ENCODE measurements around the gene RUNX2. TPM values are rescaled to one million over a fixed set of nuclear protein-coding genes. Genes with fewer than 3 reads are reported as not detected.

RUNX2 gene
- total RNA-seq, 1 experiment from 2014 or later = not detected

GRCh38 chr6:45591306-45591705 is 263.2 kb downstream of the RUNX2 start:
- in situ Hi-C loops (cut with HindIII; ENCODE audit: low sequenced_read_pairs) = no loop called here
- no peak for DNase-seq (ENCODE audit: low spot score)

- no peak for DNase-seq (ENCODE audit: low spot score)
- in situ Hi-C loops (cut with HindIII; ENCODE audit: low sequenced_read_pairs) = no loop called here
These were observed 263.8 kb downstream of the RUNX2 start for GRCh38 chr6:45591890-45592289.

- in situ Hi-C loops (cut with HindIII; ENCODE audit: low sequenced_read_pairs) = no loop called here
- no peak for DNase-seq (ENCODE audit: low spot score)
These were observed 264.9 kb downstream of the RUNX2 start for GRCh38 chr6:45592991-45593390.

DNA sequence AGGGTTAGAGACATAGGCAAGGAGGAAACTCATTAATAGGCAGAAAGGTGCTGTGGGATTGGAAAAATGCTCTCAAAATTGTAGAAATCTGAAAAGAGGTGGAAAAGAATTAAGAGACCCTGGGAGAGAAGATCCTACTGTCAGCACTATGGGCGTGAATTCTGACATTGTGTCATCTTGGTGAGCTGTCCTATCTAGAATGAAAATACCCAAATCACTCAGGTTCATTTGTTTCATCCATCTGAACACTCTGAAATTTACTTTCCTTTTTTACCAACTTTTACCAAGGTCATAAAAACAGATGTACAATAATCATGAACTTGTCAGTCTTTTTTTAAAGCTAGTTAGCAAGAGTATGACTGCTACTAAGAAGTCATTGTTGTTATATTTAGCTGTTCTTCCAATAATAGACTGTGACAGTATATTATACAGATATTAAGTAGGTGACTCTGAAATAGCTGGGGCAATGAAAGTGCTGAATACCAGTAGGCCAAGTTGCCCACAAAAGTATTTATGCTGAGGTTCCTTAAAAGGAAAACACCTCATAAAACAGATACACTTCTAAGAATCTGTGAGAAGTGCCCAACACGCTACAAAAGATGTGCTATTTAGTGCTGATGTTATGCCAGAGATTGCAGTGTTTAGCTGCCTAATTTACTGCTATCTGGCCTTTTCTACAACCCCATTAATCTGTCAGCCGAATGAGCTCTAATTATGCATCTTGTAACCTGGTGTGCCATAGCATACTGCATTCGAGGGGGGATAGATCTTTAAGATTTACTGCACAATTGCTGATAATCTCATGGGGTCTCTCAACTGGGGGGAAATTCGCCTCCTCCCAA is 267.1 kb downstream of the RUNX2 start:
- in situ Hi-C loops (cut with HindIII; ENCODE audit: low sequenced_read_pairs) = no loop called here
- no peak for DNase-seq (ENCODE audit: low spot score)

GRCh38 chr6:45597424-45597823 is 269.3 kb downstream of the RUNX2 start:
- in situ Hi-C loops (cut with HindIII; ENCODE audit: low sequenced_read_pairs) = no loop called here
- no peak for DNase-seq (ENCODE audit: low spot score)

DNA sequence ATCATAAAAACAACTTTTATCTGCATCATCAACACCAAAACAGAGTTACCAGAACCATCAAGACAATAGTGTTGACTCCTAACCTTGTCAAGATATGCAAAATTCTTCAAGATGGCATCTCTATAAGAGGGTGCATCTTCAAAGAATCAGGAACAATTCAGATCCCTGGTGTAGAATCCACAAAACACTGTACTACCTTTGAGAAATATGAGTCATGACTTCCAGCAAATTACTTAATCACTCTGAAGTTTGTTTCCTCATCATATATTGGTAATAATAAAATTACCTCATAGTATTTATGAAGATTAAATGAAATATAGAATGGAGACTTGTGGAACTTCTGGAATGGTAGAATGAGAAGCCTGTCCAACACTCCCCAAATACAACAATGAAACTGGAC is 270.9 kb downstream of the RUNX2 start:
- in situ Hi-C loops (cut with HindIII; ENCODE audit: low sequenced_read_pairs) = no loop called here
- no peak for DNase-seq (ENCODE audit: low spot score)

DNA sequence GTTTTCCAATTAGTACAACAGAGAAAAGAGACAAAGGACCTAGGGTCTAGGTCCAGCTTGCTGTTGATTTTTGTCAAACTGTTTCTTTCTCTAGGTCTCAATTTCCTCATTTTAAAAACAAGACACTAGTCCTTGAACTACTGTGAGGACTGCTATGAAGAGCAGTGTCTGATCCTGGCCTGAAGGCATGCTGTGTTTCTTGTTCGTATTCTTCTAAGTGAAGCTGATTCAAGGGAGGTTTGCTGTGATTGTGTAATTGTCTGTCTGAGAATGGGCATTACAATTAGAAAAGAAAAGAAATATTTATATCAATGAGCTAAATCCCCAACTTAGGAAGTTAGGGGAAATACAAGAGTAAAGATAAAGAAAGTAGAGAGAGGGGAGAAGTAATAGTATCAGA is 277.8 kb downstream of the RUNX2 start:
- DNase-seq (ENCODE audit: low spot score) = no peak
- in situ Hi-C loops (cut with HindIII; ENCODE audit: low sequenced_read_pairs) = no loop called here

DNA sequence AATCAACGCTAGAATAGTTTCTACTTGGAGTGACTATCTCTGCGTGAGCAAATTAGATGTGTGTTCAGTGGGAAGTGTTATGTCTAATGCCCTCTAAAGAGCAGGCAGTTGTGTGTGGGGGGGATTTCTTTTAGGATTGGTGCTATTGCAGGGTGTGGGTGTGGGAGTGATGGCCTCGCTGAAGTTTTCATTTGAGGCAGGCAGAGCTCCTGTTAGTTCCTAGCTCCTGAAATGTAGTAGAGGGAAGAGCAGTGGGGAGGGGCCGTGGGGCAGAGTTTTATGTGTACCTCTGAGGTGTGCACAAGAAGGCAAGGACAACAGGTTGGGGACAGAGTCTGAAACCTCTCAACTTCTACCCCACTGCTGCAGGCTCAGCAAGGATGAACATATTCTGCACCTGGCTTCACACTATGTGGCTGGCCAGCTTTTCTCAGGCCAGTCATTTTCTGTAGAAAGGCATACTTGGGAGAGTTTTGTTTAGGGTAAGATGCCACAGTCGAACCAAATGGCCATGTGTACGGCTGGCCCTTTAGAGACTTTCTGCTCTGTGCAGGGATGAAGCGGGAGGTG is 278.8 kb downstream of the RUNX2 start:
- DNase-seq (ENCODE audit: low spot score) = no peak
- in situ Hi-C loops (cut with HindIII; ENCODE audit: low sequenced_read_pairs) = no loop called here

DNA sequence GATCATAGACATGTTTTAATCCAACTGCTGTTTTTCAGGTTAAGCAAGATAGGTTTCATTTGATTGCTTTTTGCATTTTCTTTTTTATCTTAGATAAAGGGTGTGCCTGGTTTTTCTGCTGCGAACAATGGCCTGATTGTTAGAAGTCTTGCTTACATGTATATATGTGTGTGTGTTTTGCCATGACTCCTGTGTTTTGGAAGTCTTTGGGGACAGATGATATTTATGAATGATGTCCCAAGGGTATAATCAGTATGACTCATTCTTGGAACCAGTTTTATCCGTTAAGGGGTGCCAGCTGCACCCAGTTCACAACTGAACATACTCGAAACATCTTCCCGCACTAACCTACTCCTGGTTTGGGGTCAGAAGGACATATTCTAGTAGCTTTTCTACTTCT is 279.7 kb downstream of the RUNX2 start:
- DNase-seq (ENCODE audit: low spot score) = no peak
- in situ Hi-C loops (cut with HindIII; ENCODE audit: low sequenced_read_pairs) = no loop called here

DNA sequence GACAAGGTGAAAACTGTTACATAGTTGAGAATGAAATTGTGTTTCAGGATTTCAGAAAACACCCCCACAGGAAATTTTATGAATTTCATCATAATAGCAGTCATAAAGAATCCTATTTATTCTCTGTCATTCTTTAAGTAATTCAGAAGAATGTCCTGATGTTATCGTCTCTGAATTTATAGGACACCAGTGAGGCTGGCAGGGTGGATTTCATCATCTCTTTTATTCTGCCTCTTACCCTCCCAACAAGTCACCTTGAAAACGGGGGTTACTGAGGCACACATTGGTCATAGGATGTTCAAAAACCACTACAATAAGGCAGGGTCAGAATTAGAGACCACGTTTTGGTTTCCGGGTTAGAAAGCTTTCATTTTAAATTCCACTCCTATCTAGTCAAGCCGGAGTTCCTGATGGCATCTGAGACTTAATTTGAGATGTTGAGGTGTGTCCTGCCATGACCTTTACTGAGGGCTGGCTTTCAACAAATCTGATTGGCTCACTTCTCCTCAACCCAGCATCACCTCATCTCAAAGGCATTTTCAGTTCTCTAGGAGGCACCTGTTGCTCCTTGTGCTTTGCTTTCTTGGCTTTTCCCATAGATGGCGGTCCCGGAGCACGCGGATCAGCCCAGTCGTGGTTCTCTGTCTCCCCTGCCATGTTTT is 280.3 kb downstream of the RUNX2 start:
- DNase-seq (ENCODE audit: low spot score) = no peak
- in situ Hi-C loops (cut with HindIII; ENCODE audit: low sequenced_read_pairs) = no loop called here

DNA sequence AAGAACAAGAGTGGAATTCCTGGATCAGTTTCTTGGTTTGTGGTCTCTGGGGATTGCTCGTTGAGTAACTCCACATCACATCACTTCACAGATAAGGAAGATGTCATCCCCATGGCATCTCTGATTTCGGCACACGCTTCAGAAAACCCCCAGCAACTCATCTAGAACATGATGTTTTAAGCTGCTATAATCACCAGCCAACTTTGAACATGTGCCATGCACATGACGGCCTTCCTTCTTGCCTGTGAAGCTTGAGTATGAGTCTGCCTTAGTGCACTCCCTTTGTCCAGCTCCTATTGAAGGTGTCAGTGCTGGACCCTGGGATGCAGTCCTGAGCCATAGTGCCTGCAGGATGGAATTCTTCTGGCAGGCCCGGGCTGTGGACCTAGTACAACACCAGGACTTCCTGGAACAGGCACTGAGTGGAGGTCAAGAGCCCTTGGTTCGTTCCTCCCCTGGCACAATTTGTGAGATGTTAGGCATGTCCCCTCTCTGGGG is 281.1 kb downstream of the RUNX2 start:
- in situ Hi-C loops (cut with HindIII; ENCODE audit: low sequenced_read_pairs) = no loop called here
- no peak for DNase-seq (ENCODE audit: low spot score)

DNA sequence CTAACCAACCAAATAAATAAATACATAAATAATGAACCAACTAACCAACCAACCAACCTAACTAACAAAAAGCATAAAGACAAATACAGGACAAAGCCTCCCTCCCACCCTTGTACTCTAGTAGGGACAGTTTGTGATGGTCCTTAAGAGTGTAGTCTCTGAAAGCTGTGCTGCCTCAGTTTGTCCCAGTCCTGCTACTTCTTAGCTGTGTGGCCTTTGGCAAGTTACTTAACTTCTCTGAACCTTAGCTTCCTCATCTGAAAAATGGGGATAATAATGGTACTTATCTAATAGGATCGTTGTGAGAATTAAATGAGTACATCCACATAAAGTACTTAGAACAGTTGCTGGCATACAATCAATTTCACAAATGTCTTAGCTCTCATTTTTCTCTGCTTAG is 282.2 kb downstream of the RUNX2 start:
- in situ Hi-C loops (cut with HindIII; ENCODE audit: low sequenced_read_pairs) = no loop called here
- DNase-seq (ENCODE audit: low spot score) = no peak

- in situ Hi-C loops (cut with HindIII; ENCODE audit: low sequenced_read_pairs) = no loop called here
These were observed 282.7 kb downstream of the RUNX2 start for GRCh38 chr6:45610832-45611231.

DNA sequence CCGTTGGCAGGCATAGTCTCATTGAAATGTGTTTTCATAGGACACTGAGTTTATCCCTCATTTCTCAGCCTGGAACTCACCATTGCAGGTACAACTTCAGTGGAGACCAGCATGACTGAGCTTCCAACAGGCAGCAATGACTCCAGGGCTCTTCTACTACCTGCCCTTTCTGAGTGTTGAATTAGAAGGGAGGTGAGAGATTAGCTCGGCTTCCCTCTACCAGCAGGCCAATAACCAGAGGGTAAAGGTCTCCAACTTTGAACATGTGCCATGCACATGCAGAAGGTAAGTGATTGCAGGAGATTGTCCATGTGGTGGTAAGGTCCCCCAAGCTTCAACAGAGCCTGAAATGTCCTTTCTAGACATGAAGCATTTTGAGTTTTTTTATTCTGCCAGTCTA is 283.4 kb downstream of the RUNX2 start:
- in situ Hi-C loops (cut with HindIII; ENCODE audit: low sequenced_read_pairs) = no loop called here
- DNase-seq (ENCODE audit: low spot score) = no peak

More at GRCh38 chr6:45610832-45611231, 282.7 kb downstream of the RUNX2 start:
- no peak for DNase-seq (ENCODE audit: low spot score)

- in situ Hi-C loops (cut with HindIII; ENCODE audit: low sequenced_read_pairs) = no loop called here
- DNase-seq (ENCODE audit: low spot score) = no peak
These were observed 285.5 kb downstream of the RUNX2 start for GRCh38 chr6:45613656-45614055.

DNA sequence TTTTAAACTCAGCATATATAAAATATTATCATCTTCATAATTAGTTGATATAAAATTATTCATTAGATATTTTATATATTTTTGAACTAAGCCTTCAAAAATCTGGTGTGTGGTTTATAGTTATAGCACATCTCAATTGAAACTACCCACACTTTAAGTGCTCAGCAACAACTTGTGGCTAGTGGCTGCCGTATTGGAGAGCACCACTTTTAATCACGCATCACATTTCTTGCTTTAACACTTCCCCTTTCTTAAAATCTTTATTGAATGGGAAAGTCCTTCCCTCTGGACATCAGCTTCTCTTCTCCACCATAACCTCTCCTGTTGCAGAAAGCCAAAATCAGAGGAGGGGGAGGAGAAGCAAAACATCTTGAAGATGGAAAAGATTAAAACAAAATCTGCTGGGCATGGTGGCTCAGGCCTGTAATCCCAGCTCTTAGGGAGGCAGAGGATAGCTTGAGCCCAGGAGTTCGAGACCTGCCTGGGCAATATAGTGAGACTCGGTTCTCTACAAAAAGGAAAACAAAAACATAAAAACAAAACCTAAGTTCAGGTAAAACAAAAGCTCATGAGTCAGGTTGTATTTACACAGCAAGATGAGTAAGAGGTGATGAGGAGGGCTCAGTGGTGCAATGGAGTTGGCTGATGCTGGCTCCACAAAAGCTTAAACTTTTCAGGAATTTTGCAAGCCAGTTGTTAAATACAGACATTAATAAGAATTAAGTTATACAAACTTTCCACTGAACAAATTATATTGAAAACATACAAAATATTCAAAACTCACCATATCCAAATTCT is 286.6 kb downstream of the RUNX2 start:
- in situ Hi-C loops (cut with HindIII; ENCODE audit: low sequenced_read_pairs) = no loop called here
- DNase-seq (ENCODE audit: low spot score) = no peak

- in situ Hi-C loops (cut with HindIII; ENCODE audit: low sequenced_read_pairs) = no loop called here
- no peak for DNase-seq (ENCODE audit: low spot score)
These were observed 288.1 kb downstream of the RUNX2 start for GRCh38 chr6:45616209-45616608.

- in situ Hi-C loops (cut with HindIII; ENCODE audit: low sequenced_read_pairs) = no loop called here
- no peak for DNase-seq (ENCODE audit: low spot score)
These were observed 289.3 kb downstream of the RUNX2 start for GRCh38 chr6:45617441-45617840.

GRCh38 chr6:45618259-45618658 is 290.1 kb downstream of the RUNX2 start:
- DNase-seq (ENCODE audit: low spot score) = no peak
- in situ Hi-C loops (cut with HindIII; ENCODE audit: low sequenced_read_pairs) = no loop called here

All from G401 (cell line).